Neural cell (in vitro differentiated cells): ENCODE measurements around the gene NTN3. TPM values are rescaled to one million over a fixed set of nuclear protein-coding genes. Genes with fewer than 3 reads are reported as not detected.
"Not testable (repeated sequence)": the region's sequence is repeated elsewhere in the genome, so short reads cannot be mapped to it uniquely, and the experiment has no call there.

Source experiments
- H2AFZ ChIP-seq: fragments of 200-600, 300-800 bp; sonication (generic), shearing (Covaris generic); 2 replicates; pipeline ENCODE4 v1.6.0; 2014; ENCODE audit warnings: low read depth, mild to moderate bottlenecking, antibody characterized with exemption, low read length, moderate library complexity
- H3F3A ChIP-seq: fragments of 200-600 bp; shearing (Covaris generic); 2 replicates; pipeline ENCODE4 v1.6.1; 2016; ENCODE audit warnings: mild to moderate bottlenecking, moderate library complexity, mixed read lengths, antibody characterized with exemption, low read length; ENCODE audit not compliant: insufficient read depth, poor library complexity, severe bottlenecking
- H3K27ac ChIP-seq: fragments of 200-600, 300-800 bp; sonication (generic), shearing (Covaris generic); 2 replicates; pipeline ENCODE4 v1.5.1; 2014; ENCODE audit warnings: mild to moderate bottlenecking, low read length, moderate library complexity
- H3K27me3 ChIP-seq: fragments of 300-800, 200-600 bp; sonication (generic), shearing (Covaris generic); 2 replicates; pipeline ENCODE4 v1.6.0; 2014; ENCODE audit warnings: mild to moderate bottlenecking, low read depth, low read length, moderate library complexity; ENCODE audit not compliant: insufficient read depth
- H3K36me3 ChIP-seq: fragments of 300-800, 200-600 bp; sonication (generic), shearing (Covaris generic); 2 replicates; pipeline ENCODE4 v1.5.1; 2014; ENCODE audit warnings: mild to moderate bottlenecking, antibody characterized with exemption, low read length, moderate library complexity; ENCODE audit not compliant: insufficient read depth
- H3K4me2 ChIP-seq: fragments of 300-800, 200-600 bp; sonication (generic), shearing (Covaris generic); 2 replicates; pipeline ENCODE4 v1.6.0; 2014; ENCODE audit warnings: mild to moderate bottlenecking, low read length
- H3K4me3 ChIP-seq: fragments of 300-800, 200-600 bp; sonication (generic), shearing (Covaris generic); 2 replicates; pipeline ENCODE4 v1.5.1; 2014; ENCODE audit warnings: mild to moderate bottlenecking, low read length, moderate library complexity
- H3K79me2 ChIP-seq: fragments of 200-600 bp; shearing (Covaris generic); replicated peaks from 2 replicates; pipeline ENCODE4 v1.6.0; 2014; ENCODE audit warnings: mild to moderate bottlenecking, low read length, moderate library complexity; ENCODE audit not compliant: insufficient read depth
- H3K9ac ChIP-seq: fragments of 300-800, 200-600 bp; sonication (generic), shearing (Covaris generic); 2 replicates; pipeline ENCODE4 v1.6.1; 2016; ENCODE audit warnings: mild to moderate bottlenecking, low read length, mixed read lengths
- H3K9me2 ChIP-seq: fragments of 200-600 bp; shearing (Covaris generic); 2 replicates; pipeline ENCODE4 v1.6.1; 2016; ENCODE audit warnings: mild to moderate bottlenecking, low read length, mixed read lengths; ENCODE audit not compliant: insufficient read depth
- H3K9me3 ChIP-seq: fragments of 200-600, 300-800 bp; sonication (generic), shearing (Covaris generic); 2 replicates; pipeline ENCODE4 v1.6.1; 2016; ENCODE audit warnings: mild to moderate bottlenecking, mixed run types, low read length, moderate library complexity, mixed read lengths
- H4K20me1 ChIP-seq: fragments of 200-600 bp; shearing (Covaris generic); 2 replicates; pipeline ENCODE4 v1.6.1; 2016; ENCODE audit warnings: mild to moderate bottlenecking, mixed run types; ENCODE audit not compliant: insufficient read depth
- CTCF ChIP-seq: fragments of 450-650 bp; IDR thresholded peaks from 2 replicates; pipeline ENCODE4 v1.5.1; 2014; ENCODE audit warnings: antibody characterized with exemption, mild to moderate bottlenecking, moderate library complexity; ENCODE audit not compliant: poor library complexity, severe bottlenecking
- EP300 ChIP-seq: fragments of 450-650 bp; conservative IDR thresholded peaks from 2 replicates; pipeline ENCODE4 v1.6.1; 2014; ENCODE audit warnings: antibody characterized with exemption, mild to moderate bottlenecking, moderate library complexity; ENCODE audit not compliant: poor library complexity, severe bottlenecking
- EZH2 ChIP-seq: fragments of 200-600, 300-800 bp; shearing (Covaris generic), sonication (generic); IDR thresholded peaks from 2 replicates; pipeline ENCODE4 v1.6.1; 2014; ENCODE audit warnings: antibody characterized with exemption, low read length, borderline replicate concordance, mild to moderate bottlenecking; ENCODE audit not compliant: insufficient read depth, poor library complexity, severe bottlenecking
- MXI1 ChIP-seq: fragments of 450-650 bp; conservative IDR thresholded peaks from 2 replicates; pipeline ENCODE4 v1.6.1; 2014; ENCODE audit warnings: antibody characterized with exemption, mild to moderate bottlenecking; ENCODE audit not compliant: poor library complexity, severe bottlenecking
- POLR2AphosphoS5 ChIP-seq: IDR thresholded peaks from 2 replicates; pipeline ENCODE4 v1.6.1; 2012
- RAD21 ChIP-seq: fragments of 450-650 bp; conservative IDR thresholded peaks from 2 replicates; pipeline ENCODE4 v1.6.1; 2014; ENCODE audit warnings: antibody characterized with exemption, mild to moderate bottlenecking, moderate library complexity
- REST ChIP-seq: IDR thresholded peaks from 2 replicates; pipeline ENCODE4 v1.6.1; 2012; ENCODE audit warnings: borderline replicate concordance
- SMC3 ChIP-seq: fragments of 450-650 bp; conservative IDR thresholded peaks from 2 replicates; pipeline ENCODE4 v1.6.1; 2014; ENCODE audit warnings: antibody characterized with exemption, mild to moderate bottlenecking, moderate library complexity; ENCODE audit not compliant: poor library complexity
- TAF1 ChIP-seq: IDR thresholded peaks from 2 replicates; pipeline ENCODE4 v1.6.1; 2012; ENCODE audit warnings: low read depth
- polyA plus RNA-seq: library from polyadenylated mRNA; depleted of rRNA; stranded (reverse); fragments of >200 nt; gene quantifications from 2 replicates; pipeline ENCODE4 v1.2.3, GENCODE V29; 2014

Gene NTN3
- polyA plus RNA-seq, 1 donor from 2014 or later: 1.2 TPM

- H3K9me2 ChIP-seq, H2AFZ ChIP-seq, H3K79me2 ChIP-seq, H3K27ac ChIP-seq, H3K27me3 ChIP-seq, H3K9ac ChIP-seq, H4K20me1 ChIP-seq, H3K9me3 ChIP-seq, H3K36me3 ChIP-seq, H3F3A ChIP-seq, H3K4me2 ChIP-seq, H3K4me3 ChIP-seq: not testable (repeated sequence)
Observed at GRCh38 chr16:2441143-2441804, 29.8 kb upstream of the NTN3 start.

GRCh38 chr16:2443555-2443954 is 27.5 kb upstream of the NTN3 start:
- no peaks in the 10 kb centered on the region for H3K36me3 ChIP-seq
- H3K27ac ChIP-seq: no peak overlapping the region
- no peak overlapping the region for H3K4me3 ChIP-seq
- no peaks in the 10 kb centered on the region for H3K79me2 ChIP-seq
- H3K4me2 ChIP-seq: no peak overlapping the region
- TF ChIP-seq TAF1: no peak
- no peak for TF ChIP-seq SMC3
- no peak for TF ChIP-seq POLR2AphosphoS5
- TF ChIP-seq REST: no peak
- no peak for TF ChIP-seq CTCF
- no peak overlapping the region for H2AFZ ChIP-seq
- H3K27me3 ChIP-seq: no peaks in the 10 kb centered on the region
- no peaks in the 10 kb centered on the region for H4K20me1 ChIP-seq
- no peaks in the 10 kb centered on the region for H3K9me2 ChIP-seq
- no peaks in the 10 kb centered on the region for H3F3A ChIP-seq
- no peak overlapping the region for H3K9ac ChIP-seq
- no peaks in the 10 kb centered on the region for H3K9me3 ChIP-seq

GRCh38 chr16:2447920-2448583 is 23.0 kb upstream of the NTN3 start:
- no peaks in the 10 kb centered on the region for H3K9me3 ChIP-seq
- no peaks in the 10 kb centered on the region for H3F3A ChIP-seq
- no peak overlapping the region for H2AFZ ChIP-seq
- no peak for TF ChIP-seq TAF1
- no peak for TF ChIP-seq EZH2
- TF ChIP-seq SMC3: no peak
- TF ChIP-seq REST: no peak
- no peak for TF ChIP-seq POLR2AphosphoS5
- no peak for TF ChIP-seq RAD21
- TF ChIP-seq EP300: no peak
- no peak for TF ChIP-seq MXI1
- no peak for TF ChIP-seq CTCF
- H3K4me3 ChIP-seq: no peak overlapping the region
- no peaks in the 10 kb centered on the region for H3K79me2 ChIP-seq
- H3K27me3 ChIP-seq: no peaks in the 10 kb centered on the region
- no peaks in the 10 kb centered on the region for H3K9me2 ChIP-seq
- H3K36me3 ChIP-seq: no peaks in the 10 kb centered on the region
- no peak overlapping the region for H3K4me2 ChIP-seq
- H4K20me1 ChIP-seq: no peaks in the 10 kb centered on the region
- H3K27ac ChIP-seq: no peak overlapping the region
- H3K9ac ChIP-seq: no peak overlapping the region
